Astrocyte of the spinal cord (primary cell): ENCODE data around the gene ERCC6.
A peak's percentile ranks its signal among the peaks of the same experiment; 100 is the strongest.

Experiments
- DNase-seq: peaks from one replicate; pipeline ENCODE4 v3.0.0; 2011; ENCODE audit warnings: low read depth, low spot score
- H3K4me3 ChIP-seq: 2 replicates; pipeline ENCODE4 v1.5.1; 2011; ENCODE audit warnings: low read depth, mild to moderate bottlenecking, low read length, moderate library complexity
- CTCF ChIP-seq: IDR thresholded peaks from 2 replicates; pipeline ENCODE4 v1.5.1; 2012; ENCODE audit warnings: low read depth, mild to moderate bottlenecking, low read length, inconsistent platforms
- in situ Hi-C: cut with HindIII; loops from 2 replicates; pipeline ENCODE4 v1.10.0; 2017; ENCODE audit warnings: low sequenced_read_pairs

ERCC6 gene

DNA sequence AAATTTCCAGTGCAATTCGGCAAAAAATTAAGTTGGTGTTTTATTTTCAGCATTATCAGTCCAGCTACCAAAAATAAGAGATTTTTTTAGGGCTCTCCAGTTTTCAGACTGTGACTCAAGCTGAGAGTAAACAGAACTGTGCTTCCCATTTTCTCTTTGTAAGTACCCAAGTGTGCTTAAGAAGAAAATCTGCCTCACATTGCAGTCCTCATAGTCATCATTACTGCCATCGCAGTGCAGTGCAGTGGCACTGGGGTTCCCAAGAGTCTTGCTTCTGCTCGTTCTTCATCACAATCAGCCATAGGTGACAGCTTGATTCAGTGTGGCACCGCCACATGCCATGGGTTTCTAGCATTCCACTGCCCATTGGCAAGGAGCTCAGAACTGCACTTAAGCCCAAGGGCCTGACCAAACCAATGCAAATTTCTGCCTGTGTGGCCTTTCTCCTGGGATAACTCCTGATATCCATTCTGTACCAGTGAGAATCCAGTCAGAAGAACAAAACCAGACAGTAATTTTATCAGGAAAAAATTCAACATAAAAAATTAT lies 25.6 kb upstream of the ERCC6 start:
- no peak for DNase-seq
- in situ Hi-C loops = no loop called here
- no peak overlapping the region for H3K4me3 ChIP-seq
- no peak for TF ChIP-seq CTCF

DNA sequence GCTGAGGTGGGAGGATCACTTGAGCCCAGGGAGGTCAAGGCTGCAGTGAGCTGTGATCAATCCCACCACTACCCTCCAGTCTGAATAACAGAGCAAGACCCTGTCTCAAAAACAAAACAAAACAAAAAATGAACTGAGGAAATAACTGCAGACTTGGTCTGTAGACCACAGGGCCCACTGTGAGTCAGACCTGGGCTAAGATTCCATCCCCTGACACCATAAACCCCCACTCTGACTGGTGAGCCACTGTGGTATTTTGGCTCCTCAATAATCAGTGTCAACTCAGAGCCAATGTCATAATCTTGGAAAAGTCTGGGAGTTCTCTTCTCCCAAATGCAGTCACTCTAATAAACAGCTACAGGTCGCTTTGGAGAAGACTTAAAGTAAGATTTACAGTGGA lies 24.0 kb upstream of the ERCC6 start:
- in situ Hi-C loops = no loop called here
- TF ChIP-seq CTCF = no peak
- H3K4me3 ChIP-seq = no peak overlapping the region
- peak; percentile 35 for DNase-seq

- H3K4me3 ChIP-seq = no peak overlapping the region
- DNase-seq = no peak
- no peak for TF ChIP-seq CTCF
- in situ Hi-C loops = no loop called here
Observed at GRCh38 chr10:49560526-49560925, 21.6 kb upstream of the ERCC6 start.

DNA sequence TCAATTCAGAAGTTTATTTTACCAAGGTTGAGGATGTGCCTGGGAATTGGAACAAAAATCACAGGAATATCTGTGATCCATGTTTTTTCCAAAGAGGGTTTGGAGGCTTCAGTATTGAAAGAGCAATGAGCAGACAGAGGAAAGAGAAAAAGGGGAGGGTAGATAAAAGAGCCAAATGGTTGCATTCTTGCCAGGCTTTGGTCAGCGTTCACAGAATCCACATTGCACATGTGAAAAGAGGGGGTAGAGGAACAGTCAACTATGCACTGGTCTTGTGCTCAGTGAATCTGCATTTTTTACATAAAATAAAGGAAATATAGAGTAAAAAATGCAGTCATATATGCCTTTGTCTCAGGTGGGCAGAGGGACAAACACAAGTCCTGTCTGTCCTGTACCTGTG lies 20.6 kb upstream of the ERCC6 start:
- no peak overlapping the region for H3K4me3 ChIP-seq
- TF ChIP-seq CTCF = no peak
- in situ Hi-C loops = no loop called here
- DNase-seq = no peak

- no peak for TF ChIP-seq CTCF
- no peak overlapping the region for H3K4me3 ChIP-seq
- in situ Hi-C loops = no loop called here
- no peak for DNase-seq
Observed at GRCh38 chr10:49558190-49558589, 19.3 kb upstream of the ERCC6 start.

DNA sequence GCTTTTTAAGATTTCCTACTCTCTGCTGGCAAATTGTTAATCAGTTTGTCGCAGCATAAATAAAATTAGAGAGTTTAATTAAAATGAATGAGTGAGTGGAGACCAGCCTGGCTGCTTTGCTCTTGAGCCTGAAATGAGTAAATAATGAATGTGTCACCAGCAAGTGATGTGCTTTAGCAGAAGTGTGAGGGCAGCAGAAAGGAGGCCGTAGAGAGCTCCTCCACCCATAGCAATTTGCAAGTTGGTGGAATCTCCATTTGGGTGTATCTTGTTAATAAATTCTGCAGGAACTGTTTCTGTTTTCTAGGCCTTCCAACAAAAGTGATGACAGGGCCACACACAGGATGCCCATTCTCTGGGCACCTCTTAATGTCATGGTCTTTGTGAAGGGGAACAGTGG lies 18.8 kb upstream of the ERCC6 start:
- no peak overlapping the region for H3K4me3 ChIP-seq
- TF ChIP-seq CTCF = no peak
- DNase-seq = no peak
- in situ Hi-C loops = no loop called here

DNA sequence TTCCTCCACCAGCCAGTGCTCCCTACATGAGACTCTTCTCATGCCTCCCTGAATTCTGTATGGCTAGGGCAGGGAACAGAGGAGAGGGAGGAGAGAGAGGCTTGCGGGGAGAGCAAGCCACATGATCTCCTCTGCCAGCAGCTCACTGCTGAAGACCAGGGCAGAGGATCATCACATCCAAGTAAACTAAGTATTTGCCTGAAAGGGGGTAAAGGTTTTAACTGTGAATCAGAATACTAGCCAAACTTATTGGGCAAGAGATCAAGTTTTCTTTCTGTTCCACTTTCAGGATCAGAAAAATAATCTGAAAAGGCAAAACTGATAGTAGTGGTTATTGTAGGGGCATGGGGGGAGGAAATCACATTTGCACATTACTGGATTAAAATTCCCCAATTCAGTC lies 17.8 kb upstream of the ERCC6 start:
- in situ Hi-C loops = no loop called here
- TF ChIP-seq CTCF = no peak
- DNase-seq = no peak
- H3K4me3 ChIP-seq = no peak overlapping the region
